HepG2 (cell line): ENCODE measurements around the gene ANTKMT. TPM values are rescaled to one million over a fixed set of nuclear protein-coding genes. Genes with fewer than 3 reads are reported as not detected.

Experiments used
- BCL6 ChIP-seq: IDR thresholded peaks from 2 replicates; pipeline ENCODE4 v1.6.1; 2016; ENCODE audit warnings: missing genetic modification reagents, missing compliant biosample characterization
- MAZ ChIP-seq, 2 experiments: sonication (generic) in 1 of 2; formaldehyde crosslinking in 1 of 2; IDR thresholded peaks; 2 replicates each; pipeline versions ENCODE4 v1.5.0 to v1.6.1; 2012 to 2020; ENCODE audit warnings: low read depth in 2 of 2, mild to moderate bottlenecking in 2 of 2, borderline replicate concordance in 1 of 2, improper control_type of control experiment in 1 of 2, low read length in 1 of 2, missing genetic modification reagents in 1 of 2, moderate library complexity in 1 of 2
- RFX1 ChIP-seq: fragments of 450-650 bp; IDR thresholded peaks from 2 replicates; pipeline ENCODE4 v1.6.1; 2017
- RXRA ChIP-seq: sonication (generic); formaldehyde crosslinking; IDR thresholded peaks from 2 replicates; pipeline ENCODE4 v1.5.1; 2020; ENCODE audit warnings: missing genetic modification reagents
- SAP130 ChIP-seq: IDR thresholded peaks from 2 replicates; pipeline ENCODE4 v1.6.1; 2016; ENCODE audit warnings: low read depth
- ZBTB26 ChIP-seq: IDR thresholded peaks from 2 replicates; pipeline ENCODE4 v1.6.1; 2016; ENCODE audit warnings: missing compliant biosample characterization, missing genetic modification reagents, borderline replicate concordance
- ZBTB7B ChIP-seq: sonication (generic); formaldehyde crosslinking; IDR thresholded peaks from 2 replicates; pipeline ENCODE4 v1.4.0; 2020; ENCODE audit warnings: missing genetic modification reagents
- ZNF33A ChIP-seq: sonication (generic); formaldehyde crosslinking; IDR thresholded peaks from 2 replicates; pipeline ENCODE4 v1.5.1; 2020; ENCODE audit warnings: missing genetic modification reagents, mild to moderate bottlenecking, moderate library complexity, borderline replicate concordance
- ZNF720 ChIP-seq: sonication (generic); formaldehyde crosslinking; IDR thresholded peaks from 2 replicates; pipeline ENCODE4 v1.4.0; 2020; ENCODE audit warnings: missing genetic modification reagents
- ZNF768 ChIP-seq: sonication (generic); formaldehyde crosslinking; IDR thresholded peaks from 2 replicates; pipeline ENCODE4 v1.4.0; 2020; ENCODE audit warnings: missing genetic modification reagents
- polyA plus RNA-seq, 8 experiments: library from polyadenylated mRNA; depleted of rRNA in 3 of 8; stranded (reverse) in 7 of 8; unstranded in 1 of 8; fragments of >200 nt; fragmentation: Illumina TruSeq in 4 of 8; extraction: Trizol in 4 of 8; gene quantifications; 2 replicates each; pipeline versions ENCODE4 v1.2.1 to v1.2.3, GENCODE V29; 2011 to 2016; ENCODE audit warnings: low read depth in 4 of 8, missing spikeins in 1 of 8, mixed read lengths in 1 of 8; ENCODE audit not compliant: insufficient read depth in 1 of 8
- total RNA-seq, 5 experiments: library from RNA; depleted of rRNA; stranded (reverse); fragments of >200 nt; fragmentation: Illumina TruSeq; extraction: Trizol; gene quantifications; 2 replicates each; pipeline ENCODE4 v1.2.3, GENCODE V29; 2016; ENCODE audit warnings: low read depth in 1 of 5
- TF ChIP-seq, protein P1 (sequence below): sonication (generic); formaldehyde crosslinking; IDR thresholded peaks from 2 replicates; pipeline ENCODE4 v1.4.0; 2020; ENCODE audit warnings: missing genetic modification reagents
- TF ChIP-seq, protein P2 (sequence below): sonication (generic); formaldehyde crosslinking; IDR thresholded peaks from 2 replicates; pipeline ENCODE4 v1.5.0; 2020; ENCODE audit warnings: mild to moderate bottlenecking, missing genetic modification reagents, borderline replicate concordance

ANTKMT gene
- total and polyA plus RNA-seq, 2 of the 13 experiments (the other 11 are each of a cell fraction or from before 2014, with no cell fraction given) = 7.5 to 47.8 TPM

DNA sequence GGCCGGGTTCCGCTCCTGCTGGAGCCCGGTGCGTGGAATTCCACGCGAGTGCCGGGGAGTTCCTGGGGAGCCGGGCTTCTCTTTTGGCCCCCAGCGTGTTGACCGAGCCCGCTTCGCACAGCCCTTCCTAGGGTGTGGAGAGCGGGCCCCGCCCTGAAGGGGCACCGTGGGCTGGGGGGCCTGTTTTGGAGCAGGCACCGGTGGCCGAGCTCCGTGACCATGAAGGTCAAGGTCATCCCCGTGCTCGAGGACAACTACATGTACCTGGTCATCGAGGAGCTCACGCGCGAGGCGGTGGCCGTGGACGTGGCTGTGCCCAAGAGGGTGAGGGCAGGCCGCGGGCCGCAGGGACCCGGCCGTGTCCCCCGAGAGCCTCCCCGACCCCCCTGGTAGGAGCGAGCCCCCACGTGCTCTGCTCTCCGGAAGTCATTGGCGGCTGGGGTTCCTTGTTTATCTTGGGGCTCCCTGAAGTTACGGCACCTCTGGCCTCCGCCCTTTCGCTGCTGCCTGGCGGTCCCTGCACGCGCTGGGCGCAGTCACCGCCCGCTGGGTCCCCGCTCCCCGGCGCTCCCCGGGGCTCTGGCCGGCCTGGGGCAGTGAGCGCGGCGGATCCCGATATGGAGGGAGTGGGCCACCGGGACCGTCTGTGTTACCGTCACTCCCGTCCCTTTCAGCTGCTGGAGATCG is 6.5 kb downstream of the ANTKMT start (continued):
- TF ChIP-seq, protein P1, sequence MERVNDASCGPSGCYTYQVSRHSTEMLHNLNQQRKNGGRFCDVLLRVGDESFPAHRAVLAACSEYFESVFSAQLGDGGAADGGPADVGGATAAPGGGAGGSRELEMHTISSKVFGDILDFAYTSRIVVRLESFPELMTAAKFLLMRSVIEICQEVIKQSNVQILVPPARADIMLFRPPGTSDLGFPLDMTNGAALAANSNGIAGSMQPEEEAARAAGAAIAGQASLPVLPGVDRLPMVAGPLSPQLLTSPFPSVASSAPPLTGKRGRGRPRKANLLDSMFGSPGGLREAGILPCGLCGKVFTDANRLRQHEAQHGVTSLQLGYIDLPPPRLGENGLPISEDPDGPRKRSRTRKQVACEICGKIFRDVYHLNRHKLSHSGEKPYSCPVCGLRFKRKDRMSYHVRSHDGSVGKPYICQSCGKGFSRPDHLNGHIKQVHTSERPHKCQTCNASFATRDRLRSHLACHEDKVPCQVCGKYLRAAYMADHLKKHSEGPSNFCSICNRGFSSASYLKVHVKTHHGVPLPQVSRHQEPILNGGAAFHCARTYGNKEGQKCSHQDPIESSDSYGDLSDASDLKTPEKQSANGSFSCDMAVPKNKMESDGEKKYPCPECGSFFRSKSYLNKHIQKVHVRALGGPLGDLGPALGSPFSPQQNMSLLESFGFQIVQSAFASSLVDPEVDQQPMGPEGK = peak; percentile 70
- TF ChIP-seq SAP130 (CRISPR knock-in tag) (peak; percentile 2), ZBTB26 (CRISPR knock-in tag) (peak; percentile 13; the same call in 1 of the 2 replicates), ZNF768 (CRISPR knock-in tag) (peak; percentile 30; the same call in 1 of the 2 replicates), ZNF720 (CRISPR knock-in tag) (no peak), ZNF33A (CRISPR knock-in tag) (no peak), RXRA (peak; percentile 60; the same call in 1 of the 2 replicates), MAZ (IDR thresholded peaks at IDR 0.05; ENCODE audit: borderline replicate concordance, low read depth, low read length) (no peak), MAZ (CRISPR knock-in tag; IDR thresholded peaks at IDR 0.05; ENCODE audit: low read depth) (peak; percentile 2; the same call in 1 of the 2 replicates), ZBTB7B (CRISPR knock-in tag) (0 out of 2 replicates have a peak, but pooled peaks have one; percentile 42), BCL6 (CRISPR knock-in tag) (peak; percentile 57), RFX1 (no peak)
- TF ChIP-seq, protein P2, sequence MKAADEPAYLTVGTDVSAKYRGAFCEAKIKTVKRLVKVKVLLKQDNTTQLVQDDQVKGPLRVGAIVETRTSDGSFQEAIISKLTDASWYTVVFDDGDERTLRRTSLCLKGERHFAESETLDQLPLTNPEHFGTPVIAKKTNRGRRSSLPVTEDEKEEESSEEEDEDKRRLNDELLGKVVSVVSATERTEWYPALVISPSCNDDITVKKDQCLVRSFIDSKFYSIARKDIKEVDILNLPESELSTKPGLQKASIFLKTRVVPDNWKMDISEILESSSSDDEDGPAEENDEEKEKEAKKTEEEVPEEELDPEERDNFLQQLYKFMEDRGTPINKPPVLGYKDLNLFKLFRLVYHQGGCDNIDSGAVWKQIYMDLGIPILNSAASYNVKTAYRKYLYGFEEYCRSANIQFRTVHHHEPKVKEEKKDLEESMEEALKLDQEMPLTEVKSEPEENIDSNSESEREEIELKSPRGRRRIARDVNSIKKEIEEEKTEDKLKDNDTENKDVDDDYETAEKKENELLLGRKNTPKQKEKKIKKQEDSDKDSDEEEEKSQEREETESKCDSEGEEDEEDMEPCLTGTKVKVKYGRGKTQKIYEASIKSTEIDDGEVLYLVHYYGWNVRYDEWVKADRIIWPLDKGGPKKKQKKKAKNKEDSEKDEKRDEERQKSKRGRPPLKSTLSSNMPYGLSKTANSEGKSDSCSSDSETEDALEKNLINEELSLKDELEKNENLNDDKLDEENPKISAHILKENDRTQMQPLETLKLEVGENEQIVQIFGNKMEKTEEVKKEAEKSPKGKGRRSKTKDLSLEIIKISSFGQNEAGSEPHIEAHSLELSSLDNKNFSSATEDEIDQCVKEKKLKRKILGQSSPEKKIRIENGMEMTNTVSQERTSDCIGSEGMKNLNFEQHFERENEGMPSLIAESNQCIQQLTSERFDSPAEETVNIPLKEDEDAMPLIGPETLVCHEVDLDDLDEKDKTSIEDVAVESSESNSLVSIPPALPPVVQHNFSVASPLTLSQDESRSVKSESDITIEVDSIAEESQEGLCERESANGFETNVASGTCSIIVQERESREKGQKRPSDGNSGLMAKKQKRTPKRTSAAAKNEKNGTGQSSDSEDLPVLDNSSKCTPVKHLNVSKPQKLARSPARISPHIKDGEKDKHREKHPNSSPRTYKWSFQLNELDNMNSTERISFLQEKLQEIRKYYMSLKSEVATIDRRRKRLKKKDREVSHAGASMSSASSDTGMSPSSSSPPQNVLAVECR = peak; percentile 18; the same call in 1 of the 2 replicates
